ACHN (cell line): ENCODE data around the gene ANKRD44.

ENCODE experiments used
- DNase-seq: peaks from one replicate; pipeline ENCODE4 v3.0.0-alpha.2; 2015
- in situ Hi-C: cut with HindIII; loops from 2 replicates; pipeline ENCODE4 v1.10.0; 2017; ENCODE audit warnings: low sequenced_read_pairs, low pct_ligation_motif_present, low pct_unique_long_range_greater_than_20kb

ANKRD44 gene

DNA sequence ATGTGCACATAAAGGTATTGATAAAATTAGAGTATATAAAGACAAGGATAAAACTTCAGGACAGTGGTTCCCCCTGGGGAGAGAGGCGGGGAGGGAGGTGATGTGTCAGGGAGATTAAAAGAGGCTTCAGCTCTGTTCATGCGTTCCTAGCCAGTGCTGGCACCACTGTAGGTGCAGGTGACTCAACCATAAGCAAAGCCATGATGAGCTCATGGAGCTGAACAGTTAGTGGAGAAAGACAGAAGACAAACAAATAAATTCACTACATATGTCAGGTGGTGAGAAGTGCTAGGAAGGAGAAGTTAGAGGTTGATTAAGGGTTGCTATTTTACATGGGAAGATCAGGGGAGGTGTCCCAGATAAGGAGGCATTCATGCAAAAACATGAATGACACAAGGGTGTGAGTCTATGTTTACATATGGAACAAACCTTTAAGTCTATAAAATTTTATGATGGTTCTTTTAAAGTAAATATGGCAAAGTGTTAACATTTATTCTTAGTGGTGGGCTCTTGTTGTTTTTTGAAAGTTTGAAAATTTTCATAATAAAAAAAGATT is 136.0 kb downstream of the ANKRD44 start:
- DNase-seq: peak; percentile 24
- in situ Hi-C loops: no loop called here

DNA sequence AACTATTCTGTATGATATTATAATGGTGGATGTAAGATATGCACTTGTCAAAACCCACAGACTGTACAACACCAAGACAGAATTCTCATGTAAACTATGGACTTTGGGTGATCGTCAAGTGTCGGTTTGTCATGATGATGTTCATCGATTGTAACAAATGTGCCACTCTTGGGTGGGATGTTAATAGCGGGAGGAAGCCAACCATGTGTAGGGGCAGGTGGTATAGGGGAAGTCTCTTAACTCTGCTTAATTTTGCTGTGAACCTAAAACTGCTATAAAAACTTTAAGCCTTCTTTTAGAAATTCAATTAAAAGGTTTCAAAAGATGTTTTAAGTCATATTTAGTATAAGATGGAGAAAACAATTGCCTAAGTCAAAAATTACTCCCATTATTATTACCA is 139.0 kb downstream of the ANKRD44 start:
- in situ Hi-C loops: no loop called here
- DNase-seq: no peak

- no peak for DNase-seq
- in situ Hi-C loops: no loop called here
Measured at GRCh38 chr2:197170208-197170607, 140.4 kb downstream of the ANKRD44 start.

GRCh38 chr2:197168705-197169104 is 141.9 kb downstream of the ANKRD44 start:
- in situ Hi-C loops: no loop called here
- peak; percentile 69 for DNase-seq

DNA sequence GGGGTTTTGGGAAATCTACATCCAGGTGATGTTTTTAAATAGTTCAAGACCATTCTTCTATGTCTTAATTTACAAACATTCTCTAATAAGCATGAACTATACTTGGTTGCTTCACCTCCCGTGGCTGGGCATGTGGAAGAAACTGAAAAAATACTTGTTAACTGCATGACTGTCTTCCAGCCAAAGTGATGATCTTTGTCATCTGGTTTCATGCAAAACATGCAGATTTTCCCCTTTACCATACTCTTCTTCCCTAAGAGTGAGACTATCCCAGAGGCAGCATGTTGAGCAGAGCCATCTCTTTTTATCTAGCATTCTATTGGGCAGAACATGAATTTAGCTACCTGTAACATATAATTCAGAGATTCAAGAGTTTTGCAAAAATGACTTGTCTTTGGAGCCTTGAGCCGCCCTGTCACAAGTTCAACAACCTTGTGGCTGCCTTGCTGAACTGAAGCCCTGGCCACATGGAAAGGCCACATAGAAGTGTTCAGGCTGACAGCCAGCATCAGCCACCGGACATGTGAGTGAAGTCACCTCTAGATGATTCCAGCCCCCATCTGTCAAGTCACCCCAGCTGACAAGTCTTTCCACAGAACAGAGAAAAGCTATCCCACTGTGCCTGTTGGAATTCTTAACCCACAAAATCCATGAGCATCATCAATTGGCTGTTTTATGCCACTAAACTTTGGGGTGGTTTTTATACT is 142.8 kb downstream of the ANKRD44 start:
- no peak for DNase-seq
- in situ Hi-C loops: no loop called here

DNA sequence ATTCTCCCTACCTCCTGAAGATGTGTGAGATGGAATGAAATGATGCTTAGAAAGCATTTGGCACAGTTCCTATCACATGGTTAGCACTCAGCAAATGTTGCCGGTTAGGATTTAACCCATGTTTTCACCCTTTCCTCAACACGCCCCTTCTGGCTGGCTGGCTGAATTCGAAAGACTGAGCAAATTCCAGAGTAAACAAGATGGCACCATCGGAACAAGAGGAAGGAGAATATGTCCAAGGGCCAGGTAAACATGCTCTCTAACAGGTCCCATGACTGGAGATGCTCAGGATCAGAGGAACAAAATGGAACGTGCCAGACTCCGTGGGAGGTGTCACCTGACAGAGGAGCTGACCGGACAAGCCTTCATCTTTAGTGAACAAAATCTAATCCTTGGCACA is 145.6 kb downstream of the ANKRD44 start:
- in situ Hi-C loops: no loop called here
- DNase-seq: no peak

DNA sequence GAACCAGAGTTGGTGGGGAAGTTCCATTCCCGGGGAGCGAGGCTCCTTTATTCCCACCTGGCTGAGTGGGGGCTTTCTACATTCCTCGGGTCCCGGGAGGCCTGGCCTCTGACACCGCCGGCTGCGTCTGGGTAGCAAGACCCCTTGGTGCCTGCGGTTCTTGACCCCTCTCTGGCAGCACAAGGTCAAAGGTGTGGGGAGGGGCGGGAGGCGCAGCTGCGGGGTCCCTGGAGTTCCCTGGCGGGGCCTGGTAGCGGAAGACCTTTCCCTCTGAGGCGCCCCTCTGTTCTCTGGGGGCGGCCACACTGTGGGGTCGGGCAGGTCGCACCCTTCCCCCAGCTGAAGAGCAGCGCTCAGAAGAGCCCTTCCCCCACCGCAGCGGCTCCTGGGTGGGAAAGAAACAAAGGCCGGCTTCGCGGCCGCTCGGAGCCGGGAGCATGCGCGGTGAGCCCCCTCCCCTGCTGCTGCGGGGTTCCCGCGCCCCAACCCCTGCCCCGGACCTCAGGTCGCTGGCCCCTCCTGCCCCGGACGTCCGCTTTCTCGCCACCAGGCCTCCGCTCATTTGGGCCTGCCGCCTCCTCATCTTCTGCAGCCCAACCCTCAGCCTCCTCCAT is 146.3 kb downstream of the ANKRD44 start:
- in situ Hi-C loops: no loop called here
- DNase-seq: no peak

GRCh38 chr2:197163712-197164140 is 146.9 kb downstream of the ANKRD44 start:
- in situ Hi-C loops: no loop called here
- DNase-seq: no peak

GRCh38 chr2:197161774-197162173 is 148.8 kb downstream of the ANKRD44 start:
- DNase-seq: no peak
- in situ Hi-C loops: no loop called here

DNA sequence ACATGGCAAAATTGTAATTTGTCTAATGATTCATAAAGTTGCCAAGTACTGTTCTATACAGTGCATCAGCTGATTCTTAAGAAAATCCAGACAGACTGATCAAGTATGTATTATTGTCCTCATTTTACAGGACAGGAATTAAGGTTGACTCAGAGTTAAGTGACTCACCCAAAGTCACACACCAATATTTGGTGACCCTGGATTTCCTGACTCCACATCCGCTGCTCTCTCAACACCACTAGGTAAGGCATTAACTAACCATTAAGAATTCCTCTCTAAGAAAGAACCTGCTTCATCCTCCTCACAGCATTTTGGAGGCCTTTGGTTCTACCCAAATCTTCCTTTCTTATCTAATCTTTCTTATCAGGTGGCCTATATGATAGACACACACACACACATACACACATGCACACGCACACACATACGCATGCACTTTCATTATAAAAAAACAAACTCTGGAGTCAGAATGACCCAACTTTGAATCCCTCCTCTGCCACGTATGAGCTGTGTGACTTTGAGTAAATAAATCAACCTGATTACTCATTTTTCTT is 150.8 kb downstream of the ANKRD44 start:
- in situ Hi-C loops: no loop called here
- peak; percentile 45 for DNase-seq

DNA sequence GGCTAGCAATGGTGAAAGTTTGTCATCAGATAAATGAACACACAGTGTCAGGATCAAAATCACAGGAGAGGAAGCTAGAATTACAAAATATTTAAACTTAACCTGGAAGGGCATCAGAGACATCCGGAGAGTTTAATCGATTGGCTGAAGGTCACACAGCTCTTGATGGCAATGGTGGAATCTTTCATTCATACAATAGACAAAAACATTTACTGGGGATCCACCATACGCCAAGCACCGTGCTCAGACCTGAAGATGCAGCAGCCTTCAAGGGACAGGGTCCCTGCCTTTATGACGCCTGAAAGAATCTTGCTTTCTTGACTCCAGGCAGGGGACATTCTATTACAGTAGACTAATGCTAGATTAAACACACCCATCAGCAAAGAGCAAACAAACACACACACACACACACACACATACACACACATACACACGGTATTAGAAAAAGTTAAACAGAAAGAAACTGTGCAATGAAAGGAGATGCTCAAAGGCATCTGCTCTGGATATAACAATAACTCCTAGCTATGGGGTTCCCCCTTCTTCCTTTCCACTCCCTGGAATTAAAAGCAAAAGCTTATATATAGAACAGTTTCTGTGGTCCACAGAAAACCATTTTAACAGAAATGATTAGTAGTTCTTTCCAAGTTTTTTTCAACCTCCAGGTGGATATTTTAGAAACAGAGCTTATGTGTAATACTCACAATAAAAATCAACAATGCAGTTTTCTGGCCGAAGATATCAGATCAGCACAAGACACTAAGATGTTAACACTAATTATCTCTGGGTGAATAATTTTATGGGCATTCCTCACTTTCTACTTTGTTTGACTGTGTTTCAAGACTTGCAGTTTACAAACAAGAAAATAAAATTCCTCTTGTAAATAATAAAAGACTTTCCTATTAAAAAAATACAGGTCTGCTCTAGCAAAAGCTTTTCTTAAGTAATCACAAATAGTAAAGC is 151.7 kb downstream of the ANKRD44 start:
- DNase-seq: no peak
- in situ Hi-C loops: no loop called here

GRCh38 chr2:197157879-197158537 is 152.6 kb downstream of the ANKRD44 start:
- in situ Hi-C loops: no loop called here

GRCh38 chr2:197156771-197157170 is 153.8 kb downstream of the ANKRD44 start:
- DNase-seq: no peak
- in situ Hi-C loops: no loop called here

More at GRCh38 chr2:197157879-197158537, 152.6 kb downstream of the ANKRD44 start:
- no peak for DNase-seq

GRCh38 chr2:197152451-197153228 is 157.9 kb downstream of the ANKRD44 start:
- no peak for DNase-seq
- in situ Hi-C loops: no loop called here

DNA sequence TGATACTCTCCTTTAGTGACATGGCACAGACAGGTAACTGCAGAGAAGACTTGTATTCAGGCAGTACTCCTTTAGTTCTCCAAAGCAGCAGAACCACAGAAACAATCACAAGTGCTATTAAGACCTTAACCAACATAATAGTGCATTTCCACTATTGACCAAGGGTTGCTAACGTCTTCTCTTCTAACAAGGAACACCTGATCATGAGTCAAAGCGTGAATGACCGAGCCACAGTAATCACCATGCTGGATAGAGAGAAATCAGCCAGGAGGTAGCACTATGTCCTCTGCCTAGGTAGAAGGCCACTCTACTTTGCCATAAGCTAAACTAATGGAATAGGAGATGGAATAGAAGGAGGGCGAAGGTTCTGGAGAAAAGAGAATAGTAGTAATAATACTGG is 161.0 kb downstream of the ANKRD44 start:
- DNase-seq: no peak
- in situ Hi-C loops: no loop called here

- in situ Hi-C loops: no loop called here
- DNase-seq: no peak
Measured at GRCh38 chr2:197148401-197148800, 162.2 kb downstream of the ANKRD44 start.

GRCh38 chr2:197147942-197148341 is 162.6 kb downstream of the ANKRD44 start:
- in situ Hi-C loops: no loop called here
- no peak for DNase-seq
